ENCODE results near the gene CREB3. TPM values are rescaled to one million over a fixed set of nuclear protein-coding genes. Genes with fewer than 3 reads are reported as not detected.

Gene CREB3
- total RNA-seq, 3 donors from 2014 or later, result 46.4 to 49.9 (median 47.2) TPM

DNA sequence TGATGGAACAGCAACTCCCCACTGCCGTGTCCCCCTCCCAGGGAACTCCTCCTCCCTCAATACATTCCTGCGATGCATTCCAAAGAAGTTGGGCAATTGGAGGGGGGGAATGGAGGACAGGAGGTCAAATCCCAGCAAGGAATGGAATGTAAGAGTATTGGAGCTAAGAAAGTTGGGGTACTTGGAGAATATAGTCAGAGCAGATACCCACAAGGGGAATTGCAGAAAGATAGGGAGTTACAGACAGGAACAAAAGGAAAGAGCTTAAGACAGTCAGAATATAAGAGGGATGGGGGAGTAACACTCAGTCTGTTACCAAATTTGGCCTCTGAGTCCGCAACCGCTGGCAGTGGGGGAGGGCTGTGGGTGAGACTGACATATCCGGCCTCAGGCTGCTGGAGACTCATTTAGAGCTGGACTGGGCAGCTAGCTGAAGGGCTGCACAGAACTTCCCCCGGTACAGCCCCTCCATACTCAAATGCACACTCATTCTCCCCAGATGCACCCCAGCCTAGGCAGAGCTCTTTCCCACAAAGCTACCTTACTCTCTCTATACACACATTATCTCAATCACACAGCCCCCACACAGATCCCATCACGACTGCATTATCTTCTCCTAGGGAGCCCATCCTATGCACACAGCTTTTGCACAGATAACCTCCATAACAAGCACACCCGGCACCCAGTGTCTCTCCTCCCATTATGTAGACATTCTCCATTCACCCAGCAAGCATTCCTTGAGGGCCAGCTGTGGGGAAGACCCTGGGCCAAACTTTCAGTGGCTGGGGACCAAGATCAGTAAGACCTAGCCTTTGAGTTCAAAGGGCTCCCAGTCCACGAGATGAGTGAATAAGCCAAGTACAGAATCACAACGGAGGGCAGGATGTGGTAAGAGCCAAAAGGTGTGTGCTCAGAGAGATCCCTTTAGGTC, 4.2 kb upstream of the CREB3 start:
- intact Hi-C loops (cut with DNase I; ENCODE audit: low total_unique reads), result no loop called here
- DNase-seq (ENCODE audit: low spot score in 2 of 2), result peak in 1 of 2 donors; percentile 79
- Histone ChIP-seq H3K36me3 (peaks cover 10% of the 10 kb centered on the region), H3K4me3 (peak overlapping the region; percentile 18 to 82 (median 74)), H3K4me1 (peaks cover 13 to 26% of the 10 kb centered on the region in 2 donors), H3K27me3 (no peaks in the 10 kb centered on the region), H3K9me3 (no peaks in the 10 kb centered on the region), H3K27ac (peak overlapping the region; percentile 98 to 99)
- TF ChIP-seq POLR2AphosphoS5 (IDR thresholded peaks at IDR 0.05), result peak; percentile 14 to 58 (median 39)
- TF ChIP-seq, protein P1, sequence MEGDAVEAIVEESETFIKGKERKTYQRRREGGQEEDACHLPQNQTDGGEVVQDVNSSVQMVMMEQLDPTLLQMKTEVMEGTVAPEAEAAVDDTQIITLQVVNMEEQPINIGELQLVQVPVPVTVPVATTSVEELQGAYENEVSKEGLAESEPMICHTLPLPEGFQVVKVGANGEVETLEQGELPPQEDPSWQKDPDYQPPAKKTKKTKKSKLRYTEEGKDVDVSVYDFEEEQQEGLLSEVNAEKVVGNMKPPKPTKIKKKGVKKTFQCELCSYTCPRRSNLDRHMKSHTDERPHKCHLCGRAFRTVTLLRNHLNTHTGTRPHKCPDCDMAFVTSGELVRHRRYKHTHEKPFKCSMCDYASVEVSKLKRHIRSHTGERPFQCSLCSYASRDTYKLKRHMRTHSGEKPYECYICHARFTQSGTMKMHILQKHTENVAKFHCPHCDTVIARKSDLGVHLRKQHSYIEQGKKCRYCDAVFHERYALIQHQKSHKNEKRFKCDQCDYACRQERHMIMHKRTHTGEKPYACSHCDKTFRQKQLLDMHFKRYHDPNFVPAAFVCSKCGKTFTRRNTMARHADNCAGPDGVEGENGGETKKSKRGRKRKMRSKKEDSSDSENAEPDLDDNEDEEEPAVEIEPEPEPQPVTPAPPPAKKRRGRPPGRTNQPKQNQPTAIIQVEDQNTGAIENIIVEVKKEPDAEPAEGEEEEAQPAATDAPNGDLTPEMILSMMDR (IDR thresholded peaks at IDR 0.05), result no peak

DNA sequence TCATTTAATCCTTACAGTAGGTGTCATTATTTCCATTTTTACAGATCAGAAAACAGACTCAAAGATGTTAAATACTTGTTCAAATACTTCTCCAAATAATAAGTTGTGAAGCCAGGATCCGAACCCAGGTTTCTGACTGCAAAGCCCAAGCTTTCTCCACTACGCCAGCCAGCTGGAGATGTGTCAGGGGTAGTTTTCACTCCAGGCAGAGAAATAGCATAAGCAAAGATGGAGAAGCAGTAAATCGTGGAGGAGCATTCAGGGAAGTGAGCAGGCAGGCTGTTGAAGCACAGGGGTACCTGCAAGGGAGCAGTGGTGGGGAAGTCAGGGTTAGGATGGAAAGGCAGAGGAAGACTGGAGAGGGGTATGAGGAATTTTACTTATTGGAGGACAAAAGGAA, 3.4 kb upstream of the CREB3 start:
- H3K27ac ChIP-seq, result peak overlapping the region; percentile 98 to 99
- DNase-seq (ENCODE audit: low spot score in 2 of 2), result no peak
- H3K4me1 ChIP-seq, result peaks cover 13 to 30% of the 10 kb centered on the region in 2 donors
- intact Hi-C loops (cut with DNase I; ENCODE audit: low total_unique reads), result loop anchor here (1.0 kb wide), 1 partner anchor 33 kb away; no protein-coding TSS in a partner anchor
- TF ChIP-seq POLR2A (IDR thresholded peaks at IDR 0.05) (no peak), POLR2AphosphoS5 (IDR thresholded peaks at IDR 0.05) (no peak)
- TF ChIP-seq, protein P1 (IDR thresholded peaks at IDR 0.05), result no peak
- H3K4me3 ChIP-seq, result peak overlapping the region; percentile 74 to 82 (median 79)
- no peaks in the 10 kb centered on the region for H3K9me3 ChIP-seq
- H3K27me3 ChIP-seq, result no peaks in the 10 kb centered on the region
- peaks cover 10% of the 10 kb centered on the region for H3K36me3 ChIP-seq

DNA sequence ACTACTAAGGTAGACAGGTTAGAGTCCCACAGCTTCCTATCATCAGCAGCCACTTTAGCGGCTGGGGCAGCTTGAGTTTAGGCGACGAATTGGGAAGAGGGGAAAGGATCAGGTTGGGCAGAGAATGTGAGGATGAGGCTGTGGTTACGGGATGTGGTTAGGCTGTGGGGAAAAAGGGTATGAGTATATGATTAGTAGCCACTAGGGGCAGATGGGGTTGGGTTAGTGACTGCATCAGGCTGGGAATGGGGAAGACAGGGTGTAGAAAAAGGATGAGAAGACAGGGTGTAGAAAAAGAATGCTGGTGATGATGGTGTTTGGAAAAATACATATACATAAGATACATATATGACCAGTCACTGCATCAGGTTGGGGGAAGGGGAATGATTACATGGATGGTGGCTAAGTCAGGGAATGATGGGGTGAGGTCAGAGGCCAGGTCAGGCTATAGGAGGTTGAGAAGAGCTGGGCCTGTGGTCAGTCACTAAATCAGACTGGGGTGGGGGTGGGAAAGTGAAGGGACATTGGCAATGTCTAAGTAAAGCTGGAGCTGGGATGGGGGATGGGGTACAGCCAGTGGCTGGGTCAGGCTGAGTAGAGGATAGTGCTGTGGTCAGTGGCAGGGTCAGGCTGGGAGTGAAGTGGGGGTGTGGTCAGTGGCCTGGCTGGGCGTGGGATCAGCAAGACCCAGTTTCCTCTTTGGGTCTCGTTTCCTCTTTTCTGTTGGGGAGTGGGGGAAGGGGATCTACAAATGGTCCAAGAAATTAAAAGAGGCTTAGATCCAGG, 2.6 kb upstream of the CREB3 start:
- no peaks in the 10 kb centered on the region for H3K27me3 ChIP-seq
- peak overlapping the region; percentile 74 to 82 (median 79) for H3K4me3 ChIP-seq
- peaks cover 13 to 30% of the 10 kb centered on the region in 2 donors for H3K4me1 ChIP-seq
- peak overlapping the region; percentile 98 to 99 for H3K27ac ChIP-seq
- no peaks in the 10 kb centered on the region for H3K9me3 ChIP-seq
- H3K36me3 ChIP-seq, result peaks cover 7% of the 10 kb centered on the region
- DNase-seq (ENCODE audit: low spot score in 2 of 2), result peak in 1 of 2 donors; percentile 62
- TF ChIP-seq, protein P1 (IDR thresholded peaks at IDR 0.05), result peak; percentile 40 to 79 (median 52)
- TF ChIP-seq POLR2AphosphoS5 (IDR thresholded peaks at IDR 0.05) (peak in 1 of 3 donors; percentile 6), POLR2A (IDR thresholded peaks at IDR 0.05) (no peak)
- intact Hi-C loops (cut with DNase I; ENCODE audit: low total_unique reads), result loop anchor here (1.0 kb wide), 1 partner anchor 34 kb away; no protein-coding TSS in a partner anchor

GRCh38 chr9:35730486-35730854, 2.0 kb upstream of the CREB3 start:
- TF ChIP-seq POLR2AphosphoS5 (IDR thresholded peaks at IDR 0.05), result no peak
- TF ChIP-seq POLR2A (IDR thresholded peaks at IDR 0.05), result no peak
- TF ChIP-seq, protein P1 (IDR thresholded peaks at IDR 0.05), result no peak
- H3K27ac ChIP-seq, result peak overlapping the region; percentile 98 to 99
- peaks cover 1% of the 10 kb centered on the region for H3K36me3 ChIP-seq
- H3K4me3 ChIP-seq, result peak overlapping the region; percentile 74 to 82 (median 79)
- no peaks in the 10 kb centered on the region for H3K9me3 ChIP-seq
- DNase-seq (ENCODE audit: low spot score in 2 of 2), result no peak
- intact Hi-C loops (cut with DNase I; ENCODE audit: low total_unique reads), result no loop called here
- peaks cover 13 to 30% of the 10 kb centered on the region in 2 donors for H3K4me1 ChIP-seq
- no peaks in the 10 kb centered on the region for H3K27me3 ChIP-seq

All from breast epithelium (tissue), 4 donors.